ENCODE results near the gene KCTD16.

Gene KCTD16

DNA sequence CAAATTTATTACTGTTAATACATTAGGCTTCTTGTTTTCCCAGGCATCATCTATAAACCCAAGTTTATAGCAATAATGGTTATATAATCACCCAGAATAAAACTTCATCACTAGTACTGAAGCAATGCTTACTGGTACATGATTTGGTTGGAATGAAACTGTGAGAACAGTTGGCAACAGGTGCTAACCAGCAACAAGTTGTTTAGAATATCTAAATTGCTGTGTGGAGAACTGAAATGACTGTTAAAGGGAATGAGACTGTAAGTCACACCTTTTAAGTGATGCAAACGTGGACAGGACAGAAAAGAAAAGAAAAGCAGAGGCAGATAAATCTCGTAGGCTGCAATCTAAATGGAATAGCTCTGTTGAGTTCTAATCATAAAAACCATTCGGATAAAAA, 2.7 kb upstream of the KCTD16 start:
- DNase-seq = no peak

DNA sequence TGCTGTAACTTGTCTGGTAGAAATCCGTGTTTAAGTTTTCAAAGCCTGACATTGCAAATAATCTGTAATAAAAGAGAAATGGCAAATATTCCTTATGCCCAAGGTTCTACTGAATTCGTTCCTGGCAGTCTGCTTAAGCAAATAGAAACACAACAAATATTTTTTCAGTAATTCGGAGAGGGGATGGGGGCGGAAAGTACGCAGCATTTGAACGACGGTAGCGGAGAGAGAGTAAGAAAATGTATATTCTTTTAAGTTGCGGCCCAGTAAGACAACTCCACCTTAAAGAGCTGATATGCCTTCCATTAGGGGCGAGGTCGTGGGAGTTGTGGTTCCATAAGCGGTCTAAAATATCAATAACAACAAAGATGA, 783 bp upstream of the KCTD16 start:
- DNase-seq = no peak

DNA sequence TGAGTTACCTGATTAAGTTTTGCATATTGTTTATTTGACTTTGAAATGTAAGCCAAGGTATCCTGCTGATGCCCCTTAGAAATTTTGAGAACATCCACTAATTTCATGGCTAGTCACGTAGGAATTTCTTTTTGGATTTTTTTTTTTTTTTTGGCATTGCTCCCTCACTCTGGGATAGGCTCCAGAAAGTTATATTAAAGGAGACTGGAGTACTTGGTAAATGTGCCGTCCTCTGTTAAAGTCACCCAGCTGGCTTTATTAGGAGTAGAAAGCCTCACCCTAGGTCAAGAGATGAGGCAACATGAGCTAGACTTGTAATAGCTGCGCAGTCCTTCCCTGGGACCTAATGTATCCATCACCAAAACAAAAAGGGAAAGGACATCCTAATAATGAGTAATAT, 3.1 kb downstream of the KCTD16 start:
- DNase-seq = no peak

DNA sequence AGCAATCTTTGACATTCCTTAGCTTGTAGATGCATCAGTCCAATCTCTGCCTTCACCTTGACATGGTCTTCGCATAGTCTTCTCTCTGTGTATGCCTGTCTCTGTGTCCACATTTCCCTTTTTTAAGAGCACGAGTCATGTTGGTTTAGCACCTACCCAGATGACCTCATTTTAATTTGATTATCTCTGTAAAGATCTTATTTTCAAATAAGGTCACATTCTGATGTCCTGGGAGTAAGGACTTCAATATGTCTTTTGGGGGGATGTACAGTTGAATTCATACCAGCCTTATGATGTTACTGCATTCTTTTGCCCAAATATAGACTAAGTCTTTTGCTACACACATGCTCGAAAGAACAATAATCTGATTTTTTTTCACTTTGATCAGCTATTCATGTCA, 6.9 kb downstream of the KCTD16 start:
- no peak for DNase-seq

DNA sequence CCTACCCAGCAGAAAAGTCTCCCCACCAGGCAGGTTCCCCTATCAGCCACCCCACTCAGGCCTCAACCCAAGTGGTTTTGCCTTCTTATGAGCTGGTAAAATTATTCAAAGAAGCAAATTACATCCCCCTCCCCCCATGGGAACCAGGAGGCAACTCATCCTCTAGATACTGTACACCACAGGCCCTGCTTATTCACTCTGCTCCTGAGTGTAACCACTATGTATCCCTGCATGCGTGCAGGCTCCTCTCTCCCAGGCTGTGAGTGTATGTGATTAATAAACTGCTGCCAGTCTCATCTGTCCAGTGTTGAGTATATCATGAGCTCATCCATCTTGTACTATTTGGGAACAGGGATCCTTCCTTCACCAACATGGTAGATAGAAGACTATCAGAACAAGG, 8.6 kb downstream of the KCTD16 start:
- DNase-seq = no peak

DNA sequence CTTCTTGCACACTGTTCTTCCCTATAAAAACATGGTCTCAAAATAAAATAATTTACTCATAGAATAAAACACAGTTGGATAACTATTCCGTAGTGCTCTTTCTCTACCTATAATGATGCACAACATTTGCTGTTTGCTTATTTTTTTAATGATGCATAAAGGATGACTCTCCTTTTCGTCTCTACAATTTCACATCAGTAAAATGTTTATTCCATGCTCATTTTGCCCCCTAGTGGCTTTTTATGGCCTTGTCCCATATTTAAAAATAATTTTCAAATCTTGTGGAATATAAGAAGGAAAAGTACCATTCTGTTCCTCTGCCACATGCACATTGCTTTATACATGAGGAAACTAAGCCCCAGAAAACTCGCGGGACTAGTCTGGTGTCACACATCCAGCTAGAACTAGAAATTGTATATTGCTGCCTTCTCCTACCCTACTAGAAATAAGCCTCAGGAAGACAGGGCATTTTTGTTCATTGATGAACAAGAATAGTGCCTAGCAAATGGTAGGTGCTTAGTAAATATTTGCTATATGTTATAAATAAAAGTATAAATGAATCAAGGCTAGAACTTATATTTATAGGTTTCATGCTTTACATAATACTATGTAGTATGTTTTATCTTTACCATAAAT, 12.7 kb downstream of the KCTD16 start:
- DNase-seq = no peak

DNA sequence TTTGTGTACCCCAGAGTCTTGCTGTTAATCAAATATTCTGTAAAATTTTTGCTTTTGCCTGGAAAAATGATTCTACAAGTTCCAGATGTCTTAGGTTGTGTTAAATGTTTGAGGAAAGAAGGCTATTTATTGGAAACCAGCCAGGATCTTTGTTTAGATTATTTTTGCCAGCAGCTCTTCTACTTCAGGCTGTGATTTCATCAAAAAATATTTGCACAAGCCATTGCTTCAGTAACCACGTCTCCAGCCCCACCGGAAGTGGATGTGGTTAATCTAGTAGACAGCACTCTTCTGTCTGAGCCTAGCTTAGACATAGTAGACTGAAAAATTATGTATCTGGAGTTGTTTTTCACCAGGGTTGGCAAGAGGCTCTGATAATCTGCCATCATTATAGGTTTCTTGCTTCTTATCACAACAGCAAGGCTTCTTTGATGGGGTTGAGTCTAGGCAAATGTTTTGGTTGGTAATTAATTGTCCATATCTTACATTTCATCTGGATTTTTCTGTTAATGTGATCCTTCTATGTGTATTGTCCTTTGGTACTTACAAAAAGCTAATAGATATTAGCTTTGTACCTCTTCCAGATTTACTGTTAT, 17.1 kb downstream of the KCTD16 start:
- DNase-seq = peak; percentile 12 to 62 (median 44)

DNA sequence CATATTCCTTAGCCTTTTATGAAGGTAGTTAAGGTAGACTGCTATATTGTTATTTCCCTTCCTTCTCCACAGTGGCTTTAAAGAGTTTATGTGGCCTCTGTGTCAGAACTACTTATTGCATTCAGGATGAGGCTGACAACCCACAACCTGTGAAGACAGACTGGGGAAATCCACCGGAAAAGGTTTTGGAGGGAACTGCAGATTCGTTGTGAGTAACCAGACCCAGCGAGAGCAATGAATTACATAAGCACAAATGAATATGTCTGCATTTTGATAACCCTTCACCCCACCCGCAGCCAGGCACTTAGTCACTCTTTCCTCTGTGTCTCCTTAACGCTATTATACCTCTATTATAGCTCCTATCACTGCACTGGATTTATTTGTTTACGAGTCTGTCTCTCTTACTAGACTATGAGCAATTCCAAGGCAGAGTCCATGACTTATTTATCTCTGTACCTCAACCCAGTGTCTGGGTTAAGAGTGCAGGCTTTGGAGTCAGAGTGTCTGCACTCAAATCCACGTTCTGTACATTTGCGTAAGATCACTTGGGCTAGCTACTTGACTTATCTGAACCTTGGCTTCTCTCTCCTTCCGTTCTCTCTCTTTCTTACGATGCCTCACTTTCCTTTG, 19.2 kb downstream of the KCTD16 start:
- DNase-seq = peak; percentile 14 to 48 (median 34)

DNA sequence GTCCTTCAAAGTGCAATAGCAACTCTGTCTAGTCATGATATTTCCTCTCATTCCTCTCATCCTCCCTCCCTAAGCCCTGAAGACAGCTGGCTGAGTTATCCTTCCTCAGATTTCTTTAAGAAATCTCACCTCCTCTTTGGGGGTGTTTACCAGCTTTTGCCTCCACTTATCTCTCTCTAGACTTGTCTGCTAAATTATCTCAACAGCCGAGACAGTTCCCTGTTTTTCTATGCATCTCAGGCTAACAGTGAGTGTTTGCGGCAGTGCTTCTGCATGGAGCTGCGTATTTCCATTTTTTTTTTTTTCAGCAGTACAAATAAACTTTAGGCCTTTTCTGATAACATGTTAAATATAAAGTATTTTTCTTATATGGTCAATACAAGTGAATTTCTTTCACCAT, 20.9 kb downstream of the KCTD16 start:
- DNase-seq = no peak

DNA sequence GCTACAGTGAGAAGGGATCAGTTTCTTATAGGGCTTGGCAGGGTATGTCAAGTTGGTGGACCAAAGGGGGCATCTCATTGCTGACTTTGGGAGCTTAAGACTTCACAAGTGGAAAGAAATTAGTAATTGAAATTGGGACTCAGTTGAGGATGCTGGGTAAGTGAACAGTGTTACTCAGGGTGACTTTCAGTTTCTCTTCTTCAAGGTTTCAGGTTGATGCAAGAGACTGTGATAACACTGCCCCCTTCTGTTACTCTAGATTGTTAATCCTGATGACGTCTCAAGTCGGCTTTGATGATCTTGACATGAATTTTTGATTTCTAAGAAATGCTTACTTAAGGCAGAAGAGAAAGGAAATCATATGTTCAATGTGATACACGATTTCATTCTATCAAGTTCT, 21.3 kb downstream of the KCTD16 start:
- DNase-seq = peak in 1 of 4 experiments; percentile 7

DNA sequence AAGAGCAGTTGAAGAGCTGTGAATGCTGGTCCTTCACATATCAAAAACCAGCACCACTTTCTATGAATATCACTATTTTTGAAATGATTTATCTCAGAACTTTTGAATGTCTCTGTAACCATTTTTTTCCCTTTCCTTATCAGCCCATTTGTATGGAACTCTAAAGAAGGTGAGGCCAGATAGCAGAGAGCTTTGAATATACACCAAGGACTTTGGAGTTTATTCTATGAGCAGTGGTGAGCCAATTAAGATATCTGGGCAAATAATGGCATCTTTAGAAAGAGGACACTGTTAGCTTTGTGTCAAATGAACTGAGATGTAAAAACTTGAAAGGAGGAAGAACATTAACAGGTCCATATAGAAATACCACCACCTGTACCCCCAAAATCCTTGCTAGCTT, 22.0 kb downstream of the KCTD16 start:
- no peak for DNase-seq

DNA sequence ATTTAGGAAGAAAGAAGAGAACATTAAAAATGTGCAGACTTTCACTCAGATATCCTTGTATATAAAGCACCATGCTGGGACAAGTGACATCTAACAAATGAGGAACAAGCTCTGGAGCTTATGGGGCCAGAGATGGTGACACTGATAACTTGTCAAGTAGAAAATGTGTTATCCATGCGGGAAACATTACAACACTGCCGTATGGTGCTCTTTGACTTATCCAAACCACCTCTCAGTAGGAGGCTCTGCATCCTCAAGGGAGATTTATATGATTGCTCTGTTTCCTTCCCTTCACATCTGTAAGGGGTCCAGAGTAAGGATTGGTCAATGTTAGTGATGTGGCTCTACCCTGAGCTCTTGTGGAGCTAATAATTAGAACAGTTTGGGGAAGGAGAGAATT, 23.5 kb downstream of the KCTD16 start:
- no peak for DNase-seq

DNA sequence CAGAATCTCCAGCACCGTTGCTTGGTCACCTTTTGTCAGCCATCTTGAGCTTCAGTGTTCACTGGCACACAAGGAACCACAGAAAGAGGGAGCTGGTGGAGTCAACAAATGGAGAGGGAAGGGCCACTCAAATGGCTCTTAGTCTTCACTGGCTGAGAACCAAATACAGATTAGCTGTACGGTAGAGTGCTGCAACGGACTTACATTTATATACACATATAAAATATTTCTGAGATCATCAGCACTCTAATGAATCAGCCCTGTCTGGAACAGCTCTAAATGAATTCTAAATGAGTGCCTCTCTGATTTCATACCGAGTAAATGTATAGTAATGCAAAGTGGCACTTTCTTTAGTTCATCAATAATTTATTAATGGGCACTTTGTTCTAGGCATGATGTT, 24.8 kb downstream of the KCTD16 start:
- DNase-seq = no peak

DNA sequence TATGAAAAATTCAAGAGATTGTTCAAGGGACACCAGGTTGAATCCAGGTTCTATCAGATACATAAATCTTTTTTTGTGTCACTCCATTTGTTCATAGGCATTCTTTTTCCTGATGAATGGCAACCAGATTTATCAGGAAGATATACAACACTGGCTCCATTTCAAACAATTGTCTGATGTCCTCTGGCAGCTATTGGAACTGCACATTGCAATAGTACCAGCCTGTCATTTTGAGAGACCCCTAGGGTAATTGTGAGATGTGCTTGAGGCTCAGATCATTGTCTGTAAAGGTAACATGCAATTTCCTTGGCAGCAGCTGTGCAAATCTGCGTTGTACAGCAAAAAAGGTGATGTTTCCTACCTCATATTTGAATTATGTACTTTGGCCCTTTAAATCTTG, 25.9 kb downstream of the KCTD16 start:
- DNase-seq = no peak

DNA sequence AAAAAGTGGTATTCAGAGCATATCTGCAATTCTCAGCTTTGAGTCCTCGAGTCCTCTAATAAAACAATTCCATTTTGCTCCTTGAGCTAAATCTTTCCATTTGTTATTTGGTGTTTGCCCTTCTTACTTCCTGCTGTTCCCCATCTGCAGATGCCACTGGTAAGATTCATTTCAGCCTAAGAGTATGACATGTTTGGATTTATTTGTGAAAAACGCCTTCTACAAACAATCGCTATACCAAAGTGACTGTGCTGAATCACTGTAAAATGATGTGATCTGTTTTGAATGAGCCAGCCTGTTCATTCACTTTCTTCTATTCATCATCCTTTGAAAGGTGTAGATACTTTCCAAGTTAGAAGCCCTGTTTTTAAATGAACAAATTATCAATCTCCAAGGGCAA, 27.7 kb downstream of the KCTD16 start:
- DNase-seq = no peak

DNA sequence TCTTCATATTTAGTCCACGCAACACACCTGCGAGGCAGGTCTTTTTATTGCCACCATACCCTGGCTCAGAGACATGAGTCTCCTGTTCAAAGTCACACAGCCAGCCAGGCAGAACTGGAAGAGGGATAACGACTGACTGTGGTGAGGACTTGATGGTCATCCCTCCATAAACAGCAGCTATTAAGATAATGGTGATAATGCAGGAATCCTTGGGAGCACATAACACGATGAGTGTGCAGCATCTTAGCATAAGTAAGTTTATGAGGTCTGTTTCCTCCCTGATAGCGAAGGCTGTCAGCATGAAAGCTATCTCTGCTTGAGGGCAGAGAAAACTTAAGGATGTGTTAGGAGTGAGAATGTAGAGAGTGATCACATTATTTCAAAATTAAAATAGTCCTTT, 30.9 kb downstream of the KCTD16 start:
- DNase-seq = no peak

DNA sequence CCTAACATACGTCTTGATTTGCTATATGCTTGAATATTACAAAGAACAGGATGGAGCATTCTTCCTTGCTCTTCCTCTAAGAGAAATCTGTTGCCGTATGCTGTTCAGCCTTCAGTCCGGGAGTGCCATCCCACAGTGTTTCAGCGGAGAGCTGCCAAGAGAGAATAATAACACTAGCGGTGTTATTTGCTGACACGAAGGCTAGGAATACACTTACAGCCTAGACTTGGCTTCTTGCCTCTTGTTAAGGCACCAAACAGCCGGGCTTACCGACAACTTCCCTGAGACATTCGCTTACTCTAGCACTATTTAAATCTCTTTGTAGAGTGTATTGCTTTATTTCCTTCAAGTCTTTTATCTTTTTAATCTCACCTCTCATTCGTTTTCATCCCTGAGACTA, 31.4 kb downstream of the KCTD16 start:
- no peak for DNase-seq

DNA sequence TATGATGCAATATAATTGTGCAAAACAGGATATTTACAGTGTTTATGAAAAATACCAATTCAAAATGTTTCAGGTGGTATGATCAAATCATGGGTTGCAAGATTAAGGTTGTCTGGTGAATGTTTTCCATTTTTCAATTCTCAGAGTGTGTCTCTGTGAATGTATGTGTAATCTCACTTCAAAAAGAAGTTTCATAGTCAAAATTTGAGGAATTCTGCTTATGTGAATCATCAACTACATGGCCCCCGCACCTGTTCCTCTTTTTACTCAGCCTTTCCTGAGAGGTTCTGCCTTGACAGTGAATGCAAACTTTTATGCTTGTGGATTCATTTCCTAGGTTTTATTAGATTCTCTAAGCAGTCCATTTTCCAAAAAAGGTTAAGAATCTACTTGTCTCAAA, 32.1 kb downstream of the KCTD16 start:
- no peak for DNase-seq

DNA sequence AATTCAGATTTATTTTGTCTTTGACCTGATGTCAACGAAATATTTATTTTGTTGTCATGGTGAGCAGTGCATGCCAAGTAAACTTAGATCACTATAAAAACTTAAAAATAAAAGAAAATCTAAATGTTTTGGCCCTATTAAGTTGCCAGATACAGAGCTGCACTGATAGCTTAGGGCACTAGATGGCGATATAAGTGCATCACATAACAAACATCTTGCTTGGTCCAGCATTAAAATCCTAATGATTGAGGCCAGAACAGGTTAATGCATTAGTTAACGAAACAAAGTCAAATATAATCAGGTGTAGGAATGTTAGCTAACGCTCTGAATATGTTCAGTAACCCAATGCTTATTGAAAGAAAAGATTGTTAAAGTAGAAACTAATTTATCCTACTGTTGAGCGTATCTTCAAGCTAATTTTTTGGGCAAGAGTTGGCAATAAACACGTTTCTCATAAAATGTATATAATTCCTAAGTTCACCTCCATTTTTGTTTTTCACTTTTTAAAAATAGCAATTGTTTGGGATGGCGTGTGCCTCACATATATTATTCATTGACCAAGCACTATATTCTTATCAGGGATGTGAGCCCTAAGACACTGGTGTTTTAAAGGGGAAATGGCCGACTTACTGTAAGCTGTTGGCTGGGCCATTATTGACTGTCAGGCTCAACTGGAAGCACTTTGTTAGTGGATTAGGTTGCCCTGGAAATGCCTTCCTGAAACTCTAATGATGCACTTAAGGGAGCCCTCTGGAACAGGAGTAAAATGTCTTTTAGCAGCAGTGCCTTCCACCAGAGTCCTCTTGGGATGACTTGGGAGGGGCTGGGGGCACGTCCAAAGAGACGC, 33.3 kb downstream of the KCTD16 start:
- no peak for DNase-seq

DNA sequence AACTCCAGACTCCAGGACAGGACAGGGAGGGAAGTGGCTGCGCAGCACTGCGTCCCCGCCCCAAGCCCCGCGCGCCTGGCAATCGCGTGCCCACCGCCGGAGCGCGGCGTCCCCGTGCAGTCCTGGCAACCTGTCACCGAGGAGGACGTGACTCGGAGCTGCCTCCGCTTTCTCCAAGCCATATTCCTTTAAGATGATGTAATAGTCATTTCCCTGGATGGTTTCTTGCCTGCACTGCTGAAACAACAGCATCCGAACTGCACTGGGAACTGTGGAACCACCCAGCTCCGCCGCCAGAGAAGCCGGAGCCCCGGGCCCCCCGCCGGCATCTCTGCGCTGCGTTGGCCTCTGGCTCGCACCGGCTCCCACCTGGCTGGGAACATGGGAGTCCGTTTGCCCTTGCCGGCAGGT, 34.5 kb downstream of the KCTD16 start:
- no peak for DNase-seq

DNA sequence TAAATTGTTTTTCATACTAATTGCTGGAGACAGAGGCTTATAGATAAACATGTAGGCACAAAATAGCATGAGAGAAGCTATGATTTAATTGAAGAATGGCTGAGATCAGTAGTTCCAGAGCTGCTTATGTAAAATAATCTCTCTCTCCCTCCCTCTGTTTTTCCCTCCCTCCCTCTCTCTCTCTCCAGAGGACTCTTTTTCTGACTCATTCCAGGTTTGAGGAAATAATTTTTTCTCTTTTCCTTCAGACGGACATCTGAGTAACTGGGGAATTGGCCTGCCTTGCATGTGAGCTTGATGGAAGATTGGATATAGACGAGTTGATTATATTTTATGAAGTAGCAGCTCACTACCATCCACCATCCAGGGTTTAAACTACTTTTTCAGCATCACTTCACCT, 35.5 kb downstream of the KCTD16 start:
- no peak for DNase-seq

DNA sequence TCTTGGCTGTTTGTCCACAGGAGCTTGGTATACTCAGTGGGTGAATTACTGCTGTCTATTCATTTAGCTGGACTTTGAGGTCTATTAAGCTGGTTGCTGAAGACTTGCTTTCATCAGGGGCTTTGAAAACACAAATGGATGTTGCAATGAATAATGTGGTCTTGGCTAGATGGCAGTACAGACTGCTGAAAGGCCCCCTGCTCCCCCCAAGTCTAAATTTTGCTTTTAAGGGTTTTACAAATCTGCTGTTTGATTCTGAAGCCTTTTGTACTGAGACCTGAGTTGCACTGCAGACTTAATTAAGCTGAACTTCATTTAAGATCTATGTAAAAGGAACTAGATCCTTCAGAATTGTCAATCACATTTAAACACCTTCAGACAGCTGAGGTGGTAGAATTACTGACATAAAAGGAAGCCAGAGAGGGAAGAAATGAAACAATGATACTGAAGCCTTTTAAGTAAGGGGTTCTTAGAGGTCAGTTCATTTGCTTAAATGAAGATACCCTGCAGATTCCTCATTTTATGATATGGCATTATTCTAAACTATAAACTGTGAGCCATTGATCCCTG, 37.3 kb downstream of the KCTD16 start:
- no peak for DNase-seq

DNA sequence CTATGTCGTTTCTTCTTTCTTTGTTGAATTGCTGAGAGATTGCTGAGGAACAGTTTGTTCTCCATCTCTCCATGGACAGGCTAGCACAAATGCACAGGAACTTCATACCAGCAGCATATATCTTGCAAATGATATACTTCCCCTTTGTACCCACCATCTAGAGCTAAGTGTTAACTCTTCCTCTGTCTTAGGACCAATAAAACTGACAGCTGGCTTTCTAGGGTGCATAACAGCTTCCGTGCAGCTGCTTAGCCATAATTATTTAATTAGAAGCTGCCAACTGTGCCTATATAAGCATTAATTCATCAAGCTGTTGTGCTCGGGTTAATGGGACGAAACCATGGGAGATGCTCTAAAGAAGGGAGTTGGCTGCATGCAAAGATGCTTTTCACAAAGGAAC, 38.7 kb downstream of the KCTD16 start:
- no peak for DNase-seq

DNA sequence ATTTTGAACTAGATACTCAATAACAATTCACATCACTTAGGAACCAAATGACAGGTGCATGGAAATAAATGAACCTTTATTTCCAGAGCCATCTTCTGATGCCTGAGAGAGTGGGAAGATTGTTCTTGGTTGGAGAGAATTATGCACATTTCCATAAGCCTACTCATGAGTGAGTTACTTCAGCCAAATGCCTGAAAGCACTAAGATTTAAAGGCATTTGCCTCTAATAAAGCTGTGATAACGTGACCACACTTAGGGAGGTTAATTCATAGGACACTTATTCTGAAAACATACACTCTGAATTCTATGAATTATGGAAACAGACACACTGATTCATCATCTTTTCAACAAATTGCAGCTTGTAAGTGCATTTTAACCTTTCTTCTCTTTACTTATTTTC, 40.0 kb downstream of the KCTD16 start:
- no peak for DNase-seq
